HG02884 (cell line): ENCODE results near the gene SEC22A.

Experiments used
- ATAC-seq: cut with Tn5 transposase; IDR thresholded peaks from one replicate; pipeline ENCODE4 v1.9.1; 2021; ENCODE audit warnings: mild to moderate bottlenecking, moderate library complexity; ENCODE audit not compliant: unreplicated experiment

SEC22A gene

GRCh38 chr3:123301331-123302184, 99.8 kb downstream of the SEC22A start:
- ATAC-seq: no peak

- no peak for ATAC-seq
These were observed 101.2 kb downstream of the SEC22A start for GRCh38 chr3:123302961-123303360.

DNA sequence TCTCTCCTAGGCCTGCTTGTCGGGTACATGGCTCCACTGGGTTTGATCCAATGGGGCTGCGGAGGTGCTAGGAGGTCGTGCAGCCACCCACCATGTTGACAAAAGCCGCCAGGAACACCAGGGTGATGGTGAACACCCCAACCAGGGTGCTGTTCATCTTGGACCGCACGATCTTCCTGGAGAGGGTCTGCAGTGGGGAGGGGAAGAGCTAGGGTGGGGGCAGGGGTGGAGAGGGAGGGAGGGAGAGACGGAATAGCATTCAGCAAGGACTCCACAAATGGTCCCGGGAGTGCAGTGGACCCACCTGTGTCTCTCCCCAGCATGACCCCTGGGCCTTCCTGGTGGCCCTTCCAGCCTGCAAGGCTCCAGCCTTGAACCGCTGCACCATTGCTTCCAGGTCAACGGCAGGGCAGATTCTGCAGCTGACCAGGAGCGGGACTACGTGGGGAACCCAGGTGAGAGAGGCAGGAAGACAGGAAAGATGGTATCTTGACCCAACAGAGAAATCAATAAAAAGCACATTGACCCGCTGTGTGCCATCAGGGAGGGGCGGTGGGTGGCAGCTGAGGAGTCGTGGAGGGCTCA, 102.3 kb downstream of the SEC22A start:
- ATAC-seq: no peak

- ATAC-seq: no peak
These were observed 103.4 kb downstream of the SEC22A start for GRCh38 chr3:123305192-123305591.

- no peak for ATAC-seq
These were observed 105.3 kb downstream of the SEC22A start for GRCh38 chr3:123307064-123307463.

DNA sequence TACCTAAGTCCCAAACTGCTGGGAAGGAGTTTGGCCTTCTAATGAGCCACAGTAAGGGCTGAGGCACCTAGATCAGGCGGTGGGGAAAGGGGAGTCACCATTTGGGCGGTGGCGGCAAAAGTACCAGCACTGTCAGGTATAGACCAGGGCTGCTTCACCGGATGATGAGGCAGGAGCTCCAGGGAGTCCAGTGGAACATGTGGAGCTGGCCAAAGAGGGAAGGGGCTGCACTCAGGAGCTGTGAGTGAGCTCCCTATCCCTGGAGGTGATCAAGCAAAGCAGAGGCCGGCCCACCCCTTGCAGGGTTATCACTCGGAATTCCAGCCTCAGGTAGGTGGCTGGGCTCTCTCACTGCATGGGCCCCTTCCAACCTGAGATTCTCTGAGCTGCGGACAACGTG, 108.4 kb downstream of the SEC22A start:
- ATAC-seq: no peak

DNA sequence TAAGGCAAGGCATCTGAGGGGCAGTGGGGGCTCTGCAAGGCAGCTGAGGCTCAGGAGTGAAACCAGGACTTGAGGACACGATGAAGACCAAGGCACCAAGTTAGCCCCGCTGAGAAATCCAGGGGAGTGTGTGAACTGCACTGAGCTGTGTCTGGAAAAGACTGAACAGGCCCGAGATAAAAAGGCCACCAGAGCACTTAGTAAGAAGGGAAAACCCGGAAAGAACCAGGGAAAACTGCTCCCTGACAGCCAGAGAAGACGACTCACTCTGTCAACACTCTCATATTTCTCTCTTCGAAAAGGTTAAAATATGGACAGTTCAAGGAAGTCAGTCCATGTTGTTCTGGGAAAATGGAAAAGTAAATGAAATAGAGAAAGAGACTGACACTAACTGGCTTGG, 109.0 kb downstream of the SEC22A start:
- ATAC-seq: no peak

- no peak for ATAC-seq
These were observed 109.5 kb downstream of the SEC22A start for GRCh38 chr3:123311201-123311600.

GRCh38 chr3:123312331-123313265, 110.9 kb downstream of the SEC22A start:
- ATAC-seq: no peak

DNA sequence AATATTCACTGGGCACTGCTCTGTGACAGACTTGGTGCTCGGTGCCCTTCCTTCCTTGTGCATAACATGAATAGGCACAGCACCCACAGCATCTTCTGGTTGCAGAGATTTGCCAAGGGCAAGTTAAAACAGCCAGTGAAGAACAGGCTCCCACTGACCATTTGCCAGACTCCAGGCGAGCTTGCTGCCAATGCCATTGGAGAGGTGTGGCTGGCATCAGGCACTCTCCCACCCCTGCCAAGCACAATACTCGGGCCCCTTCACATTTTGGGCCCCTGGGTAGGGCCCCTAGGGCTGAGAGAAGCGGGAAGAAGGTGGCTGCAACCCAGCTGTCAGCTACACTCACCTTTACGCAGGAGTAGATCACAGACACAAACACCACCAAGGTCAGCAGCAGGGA, 112.1 kb downstream of the SEC22A start:
- ATAC-seq: no peak

DNA sequence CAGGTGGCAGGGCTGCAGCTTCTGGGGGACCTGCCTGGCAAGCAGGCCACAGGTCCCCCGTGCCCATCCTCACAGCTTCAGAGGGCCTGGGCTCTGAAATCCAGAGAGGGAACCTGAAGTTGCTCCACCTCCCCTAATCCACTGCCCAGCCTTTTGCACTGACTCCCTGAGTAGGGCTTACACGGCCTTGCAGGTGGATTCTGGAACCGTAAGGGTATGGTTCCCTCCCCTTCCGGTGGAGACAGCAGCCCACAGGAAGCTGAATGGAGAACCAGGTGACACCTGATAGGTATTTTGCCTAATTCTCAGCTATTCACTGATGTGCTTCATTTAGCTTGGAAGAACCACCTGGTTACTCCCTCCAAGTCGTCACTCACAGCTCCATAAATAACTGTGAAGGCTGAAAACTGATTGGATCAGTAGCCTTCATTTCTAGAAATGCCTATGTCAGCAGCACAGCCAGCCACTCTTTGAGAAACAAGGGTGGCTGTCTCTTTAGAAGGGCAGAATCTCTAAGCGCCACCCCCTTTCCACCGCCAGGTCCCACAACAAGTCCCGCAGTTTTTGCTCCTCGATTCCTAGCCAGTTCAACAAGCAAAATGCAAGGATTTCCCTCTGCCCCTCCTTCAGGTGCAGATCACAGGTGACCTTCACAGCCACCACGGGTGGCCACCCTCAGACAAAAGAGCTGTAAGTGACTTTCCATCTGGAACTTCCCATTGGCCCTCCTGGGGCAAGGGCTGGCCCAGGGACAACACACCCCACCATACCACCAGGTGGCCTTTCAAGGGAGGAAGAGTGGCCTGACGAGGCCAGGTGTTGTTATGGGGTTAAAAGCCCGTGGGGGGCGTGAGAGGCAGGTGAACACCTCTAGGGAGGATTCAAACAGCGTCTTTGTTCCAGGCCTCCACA, 112.9 kb downstream of the SEC22A start:
- ATAC-seq: no peak

- ATAC-seq: no peak
These were observed 113.5 kb downstream of the SEC22A start for GRCh38 chr3:123315271-123315595.

DNA sequence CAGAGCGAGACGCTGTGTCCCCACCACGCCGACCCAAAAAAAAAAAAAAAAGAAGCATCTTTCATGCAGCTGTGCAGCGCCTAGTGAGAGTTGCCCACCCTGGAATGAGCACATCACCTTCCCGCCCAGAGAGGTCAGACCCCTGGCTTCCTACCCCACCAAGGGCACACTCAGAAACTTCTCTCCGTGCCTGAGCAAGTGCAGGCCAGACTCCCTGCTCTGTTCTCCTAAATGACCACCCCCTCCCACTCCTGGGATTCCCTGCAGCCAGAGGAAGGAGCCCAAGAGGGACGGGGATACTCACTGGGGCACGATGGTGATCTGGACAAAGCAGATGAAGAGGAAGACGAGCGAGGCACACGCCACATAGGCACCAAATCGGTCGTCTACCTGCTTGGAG, 116.0 kb downstream of the SEC22A start:
- no peak for ATAC-seq

GRCh38 chr3:123318374-123318773, 116.6 kb downstream of the SEC22A start:
- ATAC-seq: no peak

DNA sequence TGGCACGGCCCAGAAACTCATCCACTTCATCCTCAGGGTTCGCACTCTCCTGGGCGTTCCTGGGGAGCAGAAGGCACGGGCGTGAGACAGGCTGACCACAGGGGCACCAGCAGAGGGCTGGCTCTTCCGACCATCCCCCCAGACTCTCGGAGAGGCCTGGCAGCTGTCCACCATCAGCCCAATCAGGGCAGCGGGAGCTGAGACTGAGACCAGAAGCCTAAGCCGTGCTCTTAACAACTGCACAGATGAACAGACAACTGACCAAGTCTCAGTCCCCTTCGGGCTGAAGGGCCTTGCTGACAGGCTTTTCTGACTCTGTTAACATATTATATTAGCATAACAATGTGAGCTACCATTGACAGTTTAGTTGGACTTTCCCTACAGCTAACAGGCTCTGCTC, 118.0 kb downstream of the SEC22A start:
- no peak for ATAC-seq

DNA sequence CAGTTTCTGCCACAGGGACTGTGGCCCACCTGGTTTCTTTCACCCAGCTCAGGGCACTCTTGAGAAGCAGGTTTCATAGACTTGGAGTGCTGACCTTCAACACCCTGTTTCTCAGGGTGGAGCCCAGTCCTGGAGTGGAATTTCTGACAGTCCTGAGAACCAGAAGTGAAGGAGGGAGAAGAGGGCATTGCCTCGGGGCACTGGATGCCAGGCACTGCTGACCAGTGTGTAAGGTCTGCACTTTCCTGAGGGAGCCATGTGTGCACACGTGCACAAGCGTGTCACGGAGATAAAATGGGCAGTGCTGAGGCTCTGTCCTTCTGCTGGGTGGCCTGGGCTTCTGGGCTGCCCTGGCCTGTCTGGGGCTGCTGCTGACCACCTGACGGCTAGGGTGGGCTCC, 118.5 kb downstream of the SEC22A start:
- ATAC-seq: no peak

GRCh38 chr3:123321806-123322205, 120.1 kb downstream of the SEC22A start:
- ATAC-seq: no peak

DNA sequence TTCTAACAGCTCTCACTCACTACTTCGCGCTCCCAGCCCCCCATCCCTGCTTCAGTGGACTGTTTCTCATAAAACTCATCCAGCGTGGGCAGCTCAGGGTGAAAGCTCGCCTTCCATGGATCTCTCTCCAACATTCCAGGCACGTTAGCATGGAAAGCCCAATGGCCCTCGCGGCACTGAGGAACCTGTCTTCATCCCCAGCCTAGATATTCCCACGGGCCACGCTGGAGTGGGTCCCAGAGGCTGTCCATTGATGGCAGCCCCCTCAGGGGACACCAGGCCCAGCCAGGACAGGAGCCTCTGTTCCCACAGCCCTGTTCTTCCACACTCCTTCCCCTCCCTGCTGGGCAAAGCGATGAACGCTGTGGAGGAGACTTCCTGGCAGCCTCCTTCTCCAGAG, 121.1 kb downstream of the SEC22A start:
- ATAC-seq: no peak
